Rectal smooth muscle tissue (tissue), 1 donor: Measurements from ENCODE around the gene NFILZ.

Experiments
- H3K27ac ChIP-seq: one replicate; pipeline ENCODE4 v1.7.0; 2013; ENCODE audit warnings: low read depth, low read length, inconsistent platforms
- H3K27me3 ChIP-seq: one replicate; pipeline ENCODE4 v1.7.0; 2013; ENCODE audit warnings: low read length; ENCODE audit not compliant: control insufficient read depth, insufficient read depth
- H3K36me3 ChIP-seq: one replicate; pipeline ENCODE4 v1.7.0; 2013; ENCODE audit warnings: low read length; ENCODE audit not compliant: control insufficient read depth, insufficient read depth
- H3K4me1 ChIP-seq: one replicate; pipeline ENCODE4 v1.7.0; 2013; ENCODE audit warnings: low read length; ENCODE audit not compliant: control insufficient read depth, insufficient read depth
- H3K4me3 ChIP-seq: one replicate; pipeline ENCODE4 v1.7.0; 2013; ENCODE audit warnings: low read length
- H3K9ac ChIP-seq: one replicate; pipeline ENCODE4 v1.7.0; 2013; ENCODE audit warnings: low read length

Gene NFILZ

GRCh38 chr19:8663920-8664670 is 33.7 kb downstream of the NFILZ start:
- Histone ChIP-seq H3K36me3 (no peaks in the 10 kb centered on the region), H3K4me3 (no peak overlapping the region), H3K9ac (no peak overlapping the region), H3K27me3 (no peaks in the 10 kb centered on the region), H3K4me1 (no peaks in the 10 kb centered on the region), H3K27ac (no peak overlapping the region)

DNA sequence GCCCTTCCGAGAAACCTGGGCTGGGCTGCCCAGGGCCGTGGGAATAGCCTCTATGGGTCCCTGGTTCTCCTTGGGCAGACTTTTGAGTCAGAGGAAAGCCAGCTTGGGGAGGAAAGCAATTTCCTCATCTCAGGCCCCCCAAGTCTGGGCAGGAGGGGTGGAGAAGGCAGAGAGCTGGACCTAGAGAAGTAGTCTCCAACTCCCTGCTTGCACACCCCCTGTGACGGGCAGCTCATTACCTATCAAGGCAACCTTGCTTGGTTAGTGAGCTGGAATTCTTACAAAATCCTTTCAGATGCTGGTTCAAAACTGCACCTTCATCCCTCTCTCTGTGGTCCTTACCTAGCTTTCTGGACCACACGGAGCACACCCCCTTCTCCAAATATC is 34.2 kb downstream of the NFILZ start:
- no peaks in the 10 kb centered on the region for H3K4me1 ChIP-seq

GRCh38 chr19:8665468-8666213 is 35.2 kb downstream of the NFILZ start:
- Histone ChIP-seq H3K27ac (no peak overlapping the region), H3K36me3 (no peaks in the 10 kb centered on the region), H3K9ac (no peak overlapping the region), H3K4me3 (no peak overlapping the region), H3K27me3 (no peaks in the 10 kb centered on the region), H3K4me1 (no peaks in the 10 kb centered on the region)

More for the DNA sequence above, 34.2 kb downstream of the NFILZ start:
- Histone ChIP-seq H3K27ac (no peak overlapping the region), H3K9ac (no peak overlapping the region), H3K36me3 (no peaks in the 10 kb centered on the region), H3K4me3 (no peak overlapping the region), H3K27me3 (no peaks in the 10 kb centered on the region)

- H3K27me3 ChIP-seq: no peaks in the 10 kb centered on the region
Measured at GRCh38 chr19:8666814-8667405, 36.5 kb downstream of the NFILZ start.

GRCh38 chr19:8673276-8673891 is 43.0 kb downstream of the NFILZ start:
- Histone ChIP-seq H3K9ac (no peak overlapping the region), H3K4me1 (no peaks in the 10 kb centered on the region), H3K27me3 (no peaks in the 10 kb centered on the region), H3K27ac (no peak overlapping the region), H3K4me3 (no peak overlapping the region), H3K36me3 (no peaks in the 10 kb centered on the region)

More at GRCh38 chr19:8666814-8667405, 36.5 kb downstream of the NFILZ start:
- no peak overlapping the region for H3K9ac ChIP-seq
- no peak overlapping the region for H3K27ac ChIP-seq
- H3K4me1 ChIP-seq: no peaks in the 10 kb centered on the region
- H3K36me3 ChIP-seq: no peaks in the 10 kb centered on the region
- H3K4me3 ChIP-seq: no peak overlapping the region

DNA sequence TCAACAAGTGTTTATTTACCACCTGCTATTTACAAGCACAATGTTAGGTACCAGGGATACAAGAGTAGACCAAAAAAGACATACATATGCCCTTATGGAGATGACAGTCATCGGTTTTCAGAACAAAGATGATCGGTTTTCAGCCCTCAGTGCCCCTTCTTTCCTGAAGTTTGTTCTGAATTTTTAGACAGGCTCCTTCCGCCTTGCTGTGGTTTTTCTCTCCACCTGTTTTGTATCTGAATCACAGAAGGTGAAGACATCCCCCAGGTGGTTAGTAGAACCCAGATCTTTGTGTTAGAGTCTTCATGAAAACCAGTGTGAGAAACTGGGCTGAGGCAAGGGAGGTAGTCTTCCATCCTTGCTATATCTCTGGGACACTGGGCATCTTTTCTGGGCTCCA is 44.6 kb downstream of the NFILZ start:
- H3K27me3 ChIP-seq: no peaks in the 10 kb centered on the region
- no peaks in the 10 kb centered on the region for H3K36me3 ChIP-seq
- no peak overlapping the region for H3K27ac ChIP-seq
- H3K4me1 ChIP-seq: no peaks in the 10 kb centered on the region
- H3K9ac ChIP-seq: no peak overlapping the region
- H3K4me3 ChIP-seq: no peak overlapping the region

DNA sequence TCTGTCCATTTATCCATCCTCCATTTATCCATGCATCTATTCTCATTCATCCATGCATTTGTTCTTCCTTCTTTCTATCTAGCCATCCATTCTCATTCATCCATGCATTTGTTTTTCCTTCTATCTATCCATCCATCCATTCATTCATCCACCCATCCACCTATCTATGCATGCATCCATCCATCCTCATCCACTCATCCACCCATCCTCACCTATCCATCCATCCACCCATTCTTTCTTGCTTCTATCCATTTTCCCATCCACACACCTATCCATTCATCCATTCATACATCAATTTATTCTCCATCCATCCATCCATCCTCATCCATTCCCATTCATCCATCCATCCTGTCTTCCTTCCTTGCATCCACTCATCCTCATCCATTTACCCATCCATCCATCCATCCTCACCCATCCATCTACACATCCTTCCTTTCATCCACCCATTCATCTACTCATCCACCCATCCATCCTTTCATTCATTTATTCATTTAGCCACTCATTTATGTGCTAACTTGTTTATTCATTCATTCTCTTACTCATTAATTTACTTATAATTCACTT is 47.9 kb downstream of the NFILZ start:
- Histone ChIP-seq H3K9ac (no peak overlapping the region), H3K27me3 (no peaks in the 10 kb centered on the region), H3K4me3 (no peak overlapping the region), H3K27ac (no peak overlapping the region), H3K36me3 (no peaks in the 10 kb centered on the region), H3K4me1 (no peaks in the 10 kb centered on the region)
